B cell (primary cell): ENCODE data around the gene PACRG. TPM values are rescaled to one million over a fixed set of nuclear protein-coding genes. Genes with fewer than 3 reads are reported as not detected.

ENCODE experiments used
- ATAC-seq: fragments of 200-7000 bp; cut with Tn5 transposase; one replicate; pipeline ENCODE4 v1.10.0; 2021; ENCODE audit warnings: low read depth, mild to moderate bottlenecking, moderate number of reproducible peaks, moderate library complexity
- CTCF ChIA-PET: fragments of 350-600 bp; sonication (Branson Sonifier 250); formaldehyde crosslinking; loops from one replicate; lab custom pipeline; 2021; ENCODE audit warnings: antibody characterized with exemption, inconsistent platforms; lab: Charles Lee
- POLR2A ChIA-PET: fragments of 350-600 bp; sonication (Branson Sonifier 250); formaldehyde crosslinking; loops from one replicate; lab custom pipeline; 2021; ENCODE audit warnings: antibody characterized with exemption; lab: Charles Lee
- DNase-seq: peaks from one replicate; pipeline ENCODE4 v3.0.0; 2013
- H2AFZ ChIP-seq: 2 replicates; pipeline ENCODE4 v1.6.1; 2012; ENCODE audit warnings: mild to moderate bottlenecking, low read depth, low read length; ENCODE audit not compliant: insufficient read depth, poor library complexity, severe bottlenecking
- H3K27ac ChIP-seq, 2 donors: 1 replicate in 1 of 2; 2 replicates in 1 of 2; pipeline ENCODE4 v1.5.1; 2012 to 2013; ENCODE audit warnings: low read length in 2 of 2, mild to moderate bottlenecking in 2 of 2, moderate library complexity in 1 of 2
- H3K27me3 ChIP-seq, 4 experiments: fragments of 200-600 bp in 1 of 4; sonication (generic) in 1 of 4; replicated peaks in 1 of 4; 1 replicate in 2 of 4; 2 replicates in 2 of 4; pipeline versions ENCODE4 v1.6.1 to v1.7.0; 2013 to 2016; ENCODE audit warnings: low read length in 3 of 4, mild to moderate bottlenecking in 2 of 4, mixed read lengths in 1 of 4, moderate library complexity in 1 of 4; ENCODE audit not compliant: insufficient read depth in 4 of 4, control insufficient read depth in 3 of 4; ENCODE audit errors: control extremely low read depth in 1 of 4
- H3K36me3 ChIP-seq, 2 experiments: replicated peaks in 1 of 2; 1 replicate in 1 of 2; 2 replicates in 1 of 2; pipeline versions ENCODE4 v1.6.1 to v1.7.1; 2013; ENCODE audit warnings: low read length in 1 of 2; ENCODE audit not compliant: insufficient read depth in 2 of 2, control insufficient read depth in 1 of 2; ENCODE audit errors: control extremely low read depth in 1 of 2, extremely low read depth in 1 of 2
- H3K4me1 ChIP-seq, 2 donors: fragments of 200-600 bp in 1 of 2; sonication (generic) in 1 of 2; 1 replicate in 1 of 2; 2 replicates in 1 of 2; pipeline versions ENCODE4 v1.5.1 to v1.6.1; 2013 to 2017; ENCODE audit warnings: low read length in 2 of 2; ENCODE audit not compliant: control insufficient read depth in 2 of 2, insufficient read depth in 2 of 2
- H3K4me2 ChIP-seq: replicated peaks from 2 replicates; pipeline ENCODE3; 2012; ENCODE audit warnings: mild to moderate bottlenecking, low read depth, low read length; ENCODE audit not compliant: poor library complexity, severe bottlenecking
- H3K4me3 ChIP-seq, 5 experiments: fragments of 200-600 bp in 1 of 5; sonication (generic) in 1 of 5; 1 replicate in 3 of 5; 2 replicates in 2 of 5; pipeline versions ENCODE4 v1.5.1 to v1.7.0; 2011 to 2016; ENCODE audit warnings: low read length in 4 of 5, mild to moderate bottlenecking in 4 of 5, low read depth in 2 of 5, control low read depth in 1 of 5, moderate library complexity in 1 of 5; ENCODE audit not compliant: insufficient read depth in 1 of 5; ENCODE audit errors: control extremely low read depth in 1 of 5, extremely low read depth in 1 of 5
- H3K79me2 ChIP-seq: fragments of 200-600 bp; sonication (generic); one replicate; pipeline ENCODE4 v1.6.0; 2016; ENCODE audit warnings: low read length; ENCODE audit not compliant: control insufficient read depth, insufficient read depth
- H3K9ac ChIP-seq: fragments of 200-600 bp; sonication (generic); 2 replicates; pipeline ENCODE4 v1.6.1; 2017; ENCODE audit warnings: mild to moderate bottlenecking, low read length, moderate library complexity
- H3K9me3 ChIP-seq, 3 donors: one replicate each; pipeline versions ENCODE4 v1.6.1 to v1.7.1; 2013; ENCODE audit warnings: low read length in 2 of 3; ENCODE audit not compliant: control insufficient read depth in 2 of 3, insufficient read depth in 1 of 3; ENCODE audit errors: control extremely low read depth in 1 of 3
- H4K20me1 ChIP-seq: 2 replicates; pipeline ENCODE4 v1.6.0; 2012; ENCODE audit warnings: mild to moderate bottlenecking, low read length; ENCODE audit not compliant: insufficient read depth, control insufficient read depth, poor library complexity, severe bottlenecking
- H3K27ac Mint-ChIP-seq: one replicate; pipeline ENCODE4 v1.8.0; 2021; ENCODE audit warnings: mixed read lengths
- H3K27me3 Mint-ChIP-seq: one replicate; pipeline ENCODE4 v1.8.0; 2021; ENCODE audit warnings: mixed read lengths
- H3K4me1 Mint-ChIP-seq: one replicate; pipeline ENCODE4 v1.8.0; 2021; ENCODE audit warnings: mixed read lengths
- H3K4me3 Mint-ChIP-seq: one replicate; pipeline ENCODE4 v1.8.0; 2021; ENCODE audit warnings: mixed read lengths
- H3K9me3 Mint-ChIP-seq: one replicate; pipeline ENCODE4 v1.8.0; 2022; ENCODE audit warnings: mixed read lengths; ENCODE audit not compliant: insufficient read depth
- EZH2 ChIP-seq: IDR thresholded peaks from 2 replicates; pipeline ENCODE4 v1.6.1; 2012; ENCODE audit warnings: borderline replicate concordance, low read depth, mild to moderate bottlenecking, moderate library complexity, low read length; ENCODE audit not compliant: insufficient read depth, poor library complexity, severe bottlenecking
- WGBS: methylation state at CpG from one replicate; pipeline ENCODE4 v1.1.5; 2013; ENCODE audit warnings: missing lambda C conversion rate; ENCODE audit not compliant: insufficient coverage; 5-methylcytosine and 5-hydroxymethylcytosine counted together
- intact Hi-C: fragments of 100-400 bp; cut with micrococcal nuclease; formaldehyde crosslinking; loops from one replicate; pipeline ENCODE4 v1.10.0; 2022
- polyA plus RNA-seq: library from polyadenylated mRNA; depleted of rRNA; stranded (reverse); fragments of >200 nt; gene quantifications from 2 replicates; pipeline ENCODE4 v1.2.3, GENCODE V29; 2012
- total RNA-seq, 2 donors: library from RNA; stranded (reverse); fragments of 120-200 nt in 1 of 2; gene quantifications; 1 replicate in 1 of 2; 2 replicates in 1 of 2; pipeline versions ENCODE4 v1.2.3 to v1.2.4, GENCODE V29; 2013 to 2022
- TF ChIP-seq, protein P1 (sequence below): fragments of 200-600 bp; IDR thresholded peaks from one replicate; pipeline ENCODE4 v1.8.0; 2022; ENCODE audit warnings: antibody characterized with exemption, mild to moderate bottlenecking

Gene PACRG
- total and polyA plus RNA-seq, 2 donors (not counting 1 experiment from before 2014, with no cell fraction given) = not detected

DNA sequence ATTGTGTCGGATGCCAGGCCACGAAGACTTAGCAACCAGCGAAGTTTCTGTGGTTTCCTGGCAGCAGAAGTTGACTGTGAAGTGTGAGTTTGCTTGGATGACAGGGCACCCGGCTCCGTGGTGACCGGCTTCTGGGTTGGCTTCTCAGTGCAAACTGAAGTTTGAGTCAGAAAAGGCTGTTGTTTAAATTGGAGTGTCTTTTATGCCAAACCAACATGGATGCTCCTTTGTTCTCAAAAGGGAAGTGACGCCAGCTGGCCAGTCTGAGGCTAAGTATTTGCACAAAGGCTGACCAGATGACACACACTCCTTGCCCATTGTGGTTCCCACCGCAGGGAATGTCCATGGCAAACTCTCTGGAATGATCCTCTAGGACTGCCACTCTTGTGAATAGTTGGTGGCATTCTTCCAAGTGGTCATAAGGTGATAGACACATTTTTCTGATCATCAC, 521.9 kb downstream of the PACRG start:
- H3K4me3 ChIP-seq = no peak overlapping the region
- ATAC-seq (no peak), DNase-seq (no peak)
- H3K9me3 Mint-ChIP-seq = no peaks in the 10 kb centered on the region
- H3K27me3 Mint-ChIP-seq = peaks cover 30% of the 10 kb centered on the region
- intact Hi-C loops = no loop called here
- no peak for TF ChIP-seq EZH2
- TF ChIP-seq, protein P1, sequence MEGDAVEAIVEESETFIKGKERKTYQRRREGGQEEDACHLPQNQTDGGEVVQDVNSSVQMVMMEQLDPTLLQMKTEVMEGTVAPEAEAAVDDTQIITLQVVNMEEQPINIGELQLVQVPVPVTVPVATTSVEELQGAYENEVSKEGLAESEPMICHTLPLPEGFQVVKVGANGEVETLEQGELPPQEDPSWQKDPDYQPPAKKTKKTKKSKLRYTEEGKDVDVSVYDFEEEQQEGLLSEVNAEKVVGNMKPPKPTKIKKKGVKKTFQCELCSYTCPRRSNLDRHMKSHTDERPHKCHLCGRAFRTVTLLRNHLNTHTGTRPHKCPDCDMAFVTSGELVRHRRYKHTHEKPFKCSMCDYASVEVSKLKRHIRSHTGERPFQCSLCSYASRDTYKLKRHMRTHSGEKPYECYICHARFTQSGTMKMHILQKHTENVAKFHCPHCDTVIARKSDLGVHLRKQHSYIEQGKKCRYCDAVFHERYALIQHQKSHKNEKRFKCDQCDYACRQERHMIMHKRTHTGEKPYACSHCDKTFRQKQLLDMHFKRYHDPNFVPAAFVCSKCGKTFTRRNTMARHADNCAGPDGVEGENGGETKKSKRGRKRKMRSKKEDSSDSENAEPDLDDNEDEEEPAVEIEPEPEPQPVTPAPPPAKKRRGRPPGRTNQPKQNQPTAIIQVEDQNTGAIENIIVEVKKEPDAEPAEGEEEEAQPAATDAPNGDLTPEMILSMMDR = no peak
- no peak overlapping the region for H3K9ac ChIP-seq
- H3K4me3 Mint-ChIP-seq = no peak overlapping the region
- no peak overlapping the region for H3K27ac ChIP-seq
- no peak overlapping the region for H3K4me2 ChIP-seq
- no peaks in the 10 kb centered on the region for H3K4me1 ChIP-seq
- H3K79me2 ChIP-seq = no peaks in the 10 kb centered on the region
- H3K36me3 ChIP-seq = no peaks in the 10 kb centered on the region
- no peak overlapping the region for H2AFZ ChIP-seq
- CTCF ChIA-PET = no interaction called here
- peaks cover 0 to 6% (median 0%) of the 10 kb centered on the region in 4 experiments for H3K27me3 ChIP-seq
- H3K27ac Mint-ChIP-seq = no peak overlapping the region
- 18% methylated on average over 7 of the region's 8 CpGs for WGBS
- no peaks in the 10 kb centered on the region for H4K20me1 ChIP-seq
- peaks cover 2% of the 10 kb centered on the region for H3K4me1 Mint-ChIP-seq
- H3K9me3 ChIP-seq = no peaks in the 10 kb centered on the region
- POLR2A ChIA-PET = no interaction called here

DNA sequence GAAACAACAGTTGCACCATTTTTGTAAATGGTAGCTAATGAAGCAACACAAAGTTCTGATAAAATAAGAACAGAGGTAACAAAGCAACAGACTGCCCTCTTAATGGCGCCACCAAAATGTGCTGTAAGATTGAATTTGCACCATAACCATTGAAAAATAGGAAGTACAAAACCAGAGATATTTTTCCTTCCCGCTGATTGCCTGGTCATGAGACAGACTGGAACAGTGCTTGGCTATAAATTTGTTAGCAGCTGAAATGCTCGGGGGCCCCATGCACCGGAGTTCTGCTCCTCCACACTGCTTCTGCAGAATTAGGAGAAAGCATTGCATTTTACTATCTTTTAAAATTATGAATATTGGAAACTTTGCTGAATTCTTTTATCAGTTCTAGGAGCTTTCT, 522.3 kb downstream of the PACRG start:
- H3K4me1 Mint-ChIP-seq = peaks cover 2% of the 10 kb centered on the region
- no peaks in the 10 kb centered on the region for H3K4me1 ChIP-seq

More for the DNA sequence above, 522.3 kb downstream of the PACRG start:
- H3K9ac ChIP-seq = no peak overlapping the region
- H3K79me2 ChIP-seq = no peaks in the 10 kb centered on the region
- no peaks in the 10 kb centered on the region for H4K20me1 ChIP-seq
- TF ChIP-seq, protein P1 = no peak
- no peak for TF ChIP-seq EZH2
- ChIA-PET CTCF (no interaction called here), POLR2A (no interaction called here)
- no peaks in the 10 kb centered on the region for H3K36me3 ChIP-seq
- no peak for DNase-seq
- peaks cover 30% of the 10 kb centered on the region for H3K27me3 Mint-ChIP-seq
- H3K27me3 ChIP-seq = peaks cover 0 to 6% (median 0%) of the 10 kb centered on the region in 4 experiments
- no peak overlapping the region for H3K4me3 ChIP-seq
- H3K27ac ChIP-seq = no peak overlapping the region
- no peak overlapping the region for H2AFZ ChIP-seq
- H3K4me2 ChIP-seq = no peak overlapping the region
- no peaks in the 10 kb centered on the region for H3K9me3 ChIP-seq
- no peaks in the 10 kb centered on the region for H3K9me3 Mint-ChIP-seq
- no peak for ATAC-seq
- H3K4me3 Mint-ChIP-seq = no peak overlapping the region
- WGBS = no CpG with 5 or more reads among the region's 4 CpGs
- H3K27ac Mint-ChIP-seq = no peak overlapping the region
- intact Hi-C loops = no loop called here
